Type B pancreatic cell (in vitro differentiated cells): ENCODE data around the gene AKR1D1. TPM values are rescaled to one million over a fixed set of nuclear protein-coding genes. Genes with fewer than 3 reads are reported as not detected.
A peak's percentile ranks its signal among the peaks of the same experiment; 100 is the strongest.

ENCODE experiments used
- DNase-seq: peaks from one replicate; pipeline ENCODE4 v3.0.0; 2021; ENCODE audit warnings: mixed read lengths; ENCODE audit not compliant: unreplicated experiment; ENCODE audit errors: extremely low spot score
- H3K27ac Mint-ChIP-seq: 2 replicates; pipeline ENCODE4 v1.8.0; 2021; ENCODE audit warnings: mild to moderate bottlenecking, mixed read lengths
- H3K27me3 Mint-ChIP-seq: 2 replicates; pipeline ENCODE4 v1.8.0; 2021; ENCODE audit warnings: mixed read lengths
- H3K36me3 Mint-ChIP-seq: 2 replicates; pipeline ENCODE4 v1.8.0; 2021; ENCODE audit warnings: mixed read lengths
- H3K4me1 Mint-ChIP-seq: one replicate; pipeline ENCODE4 v1.8.0; 2021; ENCODE audit warnings: mixed read lengths; ENCODE audit not compliant: unreplicated experiment
- H3K4me3 Mint-ChIP-seq: 2 replicates; pipeline ENCODE4 v1.8.0; 2021; ENCODE audit warnings: mild to moderate bottlenecking, mixed read lengths
- H3K9me3 Mint-ChIP-seq: 2 replicates; pipeline ENCODE4 v1.8.0; 2021; ENCODE audit warnings: mixed read lengths
- total RNA-seq: library from RNA; stranded (reverse); gene quantifications from 2 replicates; pipeline ENCODE4 v1.2.1, GENCODE V29; 2021; ENCODE audit warnings: low replicate concordance
- TF ChIP-seq, protein P1 (sequence below): fragments of 200-600 bp; sonication (generic); conservative IDR thresholded peaks from 2 replicates; pipeline ENCODE4 v1.5.0; 2021; ENCODE audit warnings: antibody characterized with exemption, mild to moderate bottlenecking

AKR1D1 gene
- total RNA-seq, 1 donor from 2014 or later: not detected

DNA sequence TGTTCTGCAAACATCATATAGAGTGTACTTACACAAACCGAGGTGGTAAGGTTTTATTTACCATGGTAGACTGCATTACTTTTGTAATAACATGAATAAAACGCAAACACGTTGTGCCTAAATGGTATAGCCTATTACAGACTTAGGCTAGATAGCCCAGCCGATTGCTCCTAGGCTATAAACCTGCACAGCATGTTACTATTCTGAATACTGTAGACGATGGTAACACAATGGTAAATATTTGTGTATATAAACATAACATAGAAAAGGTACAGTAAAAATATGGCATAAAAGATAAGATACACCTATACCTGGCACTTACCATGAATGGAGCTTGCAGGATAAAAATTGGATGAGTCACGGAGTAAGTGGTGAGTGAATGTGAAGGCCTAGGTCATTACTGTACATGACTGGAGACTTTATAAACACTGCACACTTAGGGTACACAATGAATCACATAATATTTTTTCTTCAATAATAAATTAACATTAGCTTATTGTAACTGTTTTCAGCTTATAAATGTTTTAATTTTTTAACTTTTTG, 16.3 kb downstream of the AKR1D1 start:
- Mint-ChIP-seq H3K27ac (no peak overlapping the region), H3K9me3 (peaks cover 7% of the 10 kb centered on the region), H3K27me3 (no peaks in the 10 kb centered on the region), H3K4me3 (no peak overlapping the region), H3K36me3 (no peaks in the 10 kb centered on the region), H3K4me1 (no peaks in the 10 kb centered on the region)
- TF ChIP-seq, protein P1, sequence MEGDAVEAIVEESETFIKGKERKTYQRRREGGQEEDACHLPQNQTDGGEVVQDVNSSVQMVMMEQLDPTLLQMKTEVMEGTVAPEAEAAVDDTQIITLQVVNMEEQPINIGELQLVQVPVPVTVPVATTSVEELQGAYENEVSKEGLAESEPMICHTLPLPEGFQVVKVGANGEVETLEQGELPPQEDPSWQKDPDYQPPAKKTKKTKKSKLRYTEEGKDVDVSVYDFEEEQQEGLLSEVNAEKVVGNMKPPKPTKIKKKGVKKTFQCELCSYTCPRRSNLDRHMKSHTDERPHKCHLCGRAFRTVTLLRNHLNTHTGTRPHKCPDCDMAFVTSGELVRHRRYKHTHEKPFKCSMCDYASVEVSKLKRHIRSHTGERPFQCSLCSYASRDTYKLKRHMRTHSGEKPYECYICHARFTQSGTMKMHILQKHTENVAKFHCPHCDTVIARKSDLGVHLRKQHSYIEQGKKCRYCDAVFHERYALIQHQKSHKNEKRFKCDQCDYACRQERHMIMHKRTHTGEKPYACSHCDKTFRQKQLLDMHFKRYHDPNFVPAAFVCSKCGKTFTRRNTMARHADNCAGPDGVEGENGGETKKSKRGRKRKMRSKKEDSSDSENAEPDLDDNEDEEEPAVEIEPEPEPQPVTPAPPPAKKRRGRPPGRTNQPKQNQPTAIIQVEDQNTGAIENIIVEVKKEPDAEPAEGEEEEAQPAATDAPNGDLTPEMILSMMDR: no peak
- DNase-seq: no peak

DNA sequence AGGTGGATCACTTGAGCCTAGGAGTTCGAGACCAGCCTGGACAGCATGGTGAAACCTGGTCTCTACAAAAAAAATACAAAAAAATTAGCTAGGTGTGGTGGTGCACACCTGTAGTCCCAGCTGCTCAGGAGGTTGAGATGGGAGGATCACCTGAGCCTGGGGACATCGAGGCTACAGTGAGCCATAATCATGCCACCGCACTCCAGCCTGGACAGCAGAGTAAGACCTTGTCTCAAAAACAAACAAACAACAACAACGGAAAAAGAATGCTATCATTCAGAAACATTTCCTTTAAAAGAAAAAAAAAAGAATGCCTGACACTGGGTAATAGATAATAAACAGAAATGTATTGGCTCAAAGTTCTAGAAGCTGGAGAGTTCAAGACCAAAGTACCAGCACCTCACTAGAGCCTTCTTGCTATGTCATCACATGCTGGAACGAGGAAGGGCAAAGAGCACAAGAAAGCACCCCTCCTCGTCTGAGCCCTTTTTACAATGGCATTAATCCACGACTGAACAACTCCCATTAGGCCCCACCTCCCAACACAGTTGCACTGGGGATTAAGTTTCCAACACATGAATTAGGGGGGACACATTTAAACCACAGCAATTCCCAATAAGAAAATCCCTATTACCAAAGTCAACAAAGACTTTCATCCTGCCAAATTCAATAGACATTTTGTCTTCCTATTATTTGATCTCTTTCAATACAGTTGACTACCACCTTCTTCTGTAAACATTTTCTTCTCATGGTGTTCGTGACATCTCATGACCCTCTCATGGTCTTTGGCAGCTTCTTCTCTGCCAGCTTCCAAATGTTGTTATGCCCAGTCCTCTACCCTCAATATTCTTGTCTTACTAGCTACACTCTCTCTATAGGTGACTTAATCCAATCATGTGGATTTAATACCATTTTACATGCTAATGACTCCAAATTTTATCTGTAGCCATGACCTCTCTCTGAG, 20.0 kb downstream of the AKR1D1 start:
- H3K27ac Mint-ChIP-seq: no peak overlapping the region
- H3K27me3 Mint-ChIP-seq: no peaks in the 10 kb centered on the region
- H3K4me3 Mint-ChIP-seq: no peak overlapping the region
- H3K4me1 Mint-ChIP-seq: no peaks in the 10 kb centered on the region
- H3K9me3 Mint-ChIP-seq: peaks cover 7% of the 10 kb centered on the region
- TF ChIP-seq, protein P1: no peak
- no peaks in the 10 kb centered on the region for H3K36me3 Mint-ChIP-seq
- no peak for DNase-seq

DNA sequence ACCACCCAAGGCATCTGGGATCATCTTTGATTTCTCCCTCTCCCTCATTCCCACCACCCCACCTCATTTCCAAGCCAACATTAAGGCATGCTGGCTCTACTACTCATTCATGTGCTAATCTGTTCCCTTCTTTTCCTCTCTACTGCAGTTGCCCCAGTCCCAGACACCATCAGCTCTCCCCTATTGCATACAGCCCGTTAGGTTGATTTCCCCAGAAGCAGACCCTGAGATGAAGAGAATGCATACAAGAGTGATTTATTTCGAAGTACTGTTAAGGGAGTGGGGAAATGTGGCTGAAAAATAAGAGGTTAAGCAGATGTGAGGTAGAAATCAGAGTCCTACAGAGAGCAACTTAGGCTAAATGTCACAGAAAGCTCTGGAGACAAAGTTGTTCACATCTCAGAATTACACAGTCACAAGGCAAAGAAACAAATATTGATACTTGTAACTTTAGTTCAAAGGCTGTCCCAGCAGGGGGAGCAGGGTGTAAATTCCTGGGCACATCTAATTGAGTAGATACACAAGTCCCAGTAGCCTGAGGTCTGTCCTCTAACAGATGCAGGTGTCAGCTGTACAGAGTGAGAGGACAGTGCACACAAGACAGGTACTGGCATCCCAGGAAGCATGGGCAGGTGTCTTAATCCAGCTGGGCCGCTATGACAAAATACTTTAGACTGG, 20.9 kb downstream of the AKR1D1 start:
- Mint-ChIP-seq H3K4me3 (no peak overlapping the region), H3K9me3 (peaks cover 7% of the 10 kb centered on the region), H3K27me3 (no peaks in the 10 kb centered on the region), H3K4me1 (no peaks in the 10 kb centered on the region), H3K36me3 (no peaks in the 10 kb centered on the region), H3K27ac (no peak overlapping the region)
- no peak for DNase-seq
- TF ChIP-seq, protein P1: peak; percentile 66

DNA sequence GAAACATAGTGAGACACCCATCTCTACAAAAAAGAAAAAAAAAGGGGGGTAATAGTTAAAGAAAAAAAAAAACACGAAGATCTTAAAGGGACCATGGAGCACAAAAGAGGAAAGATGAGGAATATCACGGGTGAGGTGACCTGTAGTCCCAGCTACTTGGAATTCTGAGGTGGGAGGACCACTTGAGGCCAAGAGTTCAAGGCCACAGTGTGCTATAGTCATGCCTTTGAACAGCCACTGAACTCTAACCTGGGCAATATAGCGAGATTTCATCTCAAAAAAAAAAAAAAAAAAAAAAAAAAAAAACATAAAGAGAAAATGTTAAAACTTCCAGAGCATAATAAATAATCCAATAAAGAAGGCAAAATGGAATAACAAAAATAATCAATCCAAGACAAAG, 23.6 kb downstream of the AKR1D1 start:
- no peak for DNase-seq

DNA sequence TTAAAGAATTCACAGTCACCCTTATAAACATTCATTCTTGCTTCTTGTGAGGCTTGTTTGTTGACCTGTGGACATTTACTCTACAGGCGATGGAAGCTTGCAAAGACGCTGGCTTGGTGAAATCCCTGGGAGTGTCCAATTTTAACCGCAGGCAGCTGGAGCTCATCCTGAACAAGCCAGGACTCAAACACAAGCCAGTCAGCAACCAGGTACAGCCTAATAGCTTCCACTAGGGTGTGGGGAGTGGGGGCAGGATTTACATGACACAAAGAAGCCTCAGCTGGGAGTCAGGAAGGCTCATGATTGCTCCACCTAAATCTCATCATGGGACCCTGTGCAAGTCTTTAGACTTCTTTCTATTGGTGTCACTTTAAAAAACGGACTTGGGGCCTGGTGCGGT, 29.0 kb downstream of the AKR1D1 start:
- Mint-ChIP-seq H3K4me1 (no peaks in the 10 kb centered on the region), H3K9me3 (no peaks in the 10 kb centered on the region), H3K4me3 (no peak overlapping the region), H3K27me3 (no peaks in the 10 kb centered on the region), H3K27ac (no peak overlapping the region), H3K36me3 (no peaks in the 10 kb centered on the region)
- TF ChIP-seq, protein P1: no peak
- no peak for DNase-seq

More for the DNA sequence above, 23.6 kb downstream of the AKR1D1 start:
- no peaks in the 10 kb centered on the region for H3K27me3 Mint-ChIP-seq
- H3K36me3 Mint-ChIP-seq: no peaks in the 10 kb centered on the region
- H3K4me1 Mint-ChIP-seq: no peaks in the 10 kb centered on the region
- H3K4me3 Mint-ChIP-seq: no peak overlapping the region
- H3K9me3 Mint-ChIP-seq: peaks cover 7% of the 10 kb centered on the region
- TF ChIP-seq, protein P1: no peak
- no peak overlapping the region for H3K27ac Mint-ChIP-seq
